Measurements from ENCODE around the gene EFL1. TPM values are rescaled to one million over a fixed set of nuclear protein-coding genes. Genes with fewer than 3 reads are reported as not detected.

EFL1 gene
- total RNA-seq, result 26.8 and 34.4 TPM in 2 replicates

GRCh38 chr15:82262422-82263026, at the start of gene EFL1, which contains the start of gene SAXO2:
TSS of gene EFL1 (minus strand) at chr15:82262734. CDS start at chr15:82261778, 956 bp downstream.
TSS of gene SAXO2 (plus strand) at chr15:82262818. CDS start at chr15:82262880, 62 bp downstream.

Other genes starting within 250 kb of the EFL1 start
- gene MEX3B, start 216.7 kb downstream of the EFL1 start, total RNA-seq, result 1.2 and 1.6 TPM in 2 replicates
- 0.55 and 0.68 TPM in 2 replicates for gene SAXO2, start 84 bp upstream of the EFL1 start, total RNA-seq
- gene GOLGA6L10, start 86.7 kb upstream of the EFL1 start, total RNA-seq, result 0.23 TPM in 2 replicates
- 0.78 and 3.1 TPM in 2 replicates for gene GOLGA6L9, start 167.1 kb upstream of the EFL1 start, total RNA-seq

All from hair follicular keratinocyte (primary cell).